Endodermal cell (in vitro differentiated cells): Measurements from ENCODE around the gene FXYD3. TPM values are rescaled to one million over a fixed set of nuclear protein-coding genes. Genes with fewer than 3 reads are reported as not detected.

Experiments used
- DNase-seq: peaks from one replicate; pipeline ENCODE4 v3.0.0-alpha.2; 2017
- H3K27ac ChIP-seq: 2 replicates; pipeline ENCODE4 v1.5.1; 2013; ENCODE audit warnings: mild to moderate bottlenecking, low read depth, low read length, moderate library complexity
- H3K27me3 ChIP-seq: 2 replicates; pipeline ENCODE4 v1.6.1; 2013; ENCODE audit warnings: mild to moderate bottlenecking, low read length, moderate library complexity; ENCODE audit not compliant: insufficient read depth, control insufficient read depth, poor library complexity, severe bottlenecking
- H3K36me3 ChIP-seq: 2 replicates; pipeline ENCODE4 v1.7.0; 2013; ENCODE audit warnings: mild to moderate bottlenecking, low read length, moderate library complexity; ENCODE audit not compliant: control insufficient read depth, insufficient read depth
- H3K4me1 ChIP-seq: one replicate; pipeline ENCODE4 v1.7.0; 2013; ENCODE audit warnings: low read length; ENCODE audit not compliant: control insufficient read depth, insufficient read depth
- H3K4me3 ChIP-seq: 2 replicates; pipeline ENCODE4 v1.5.1; 2013; ENCODE audit warnings: mild to moderate bottlenecking, low read length, moderate library complexity
- H3K9ac ChIP-seq: 2 replicates; pipeline ENCODE4 v1.6.1; 2013; ENCODE audit warnings: mild to moderate bottlenecking, low read length, moderate library complexity; ENCODE audit not compliant: poor library complexity, severe bottlenecking; ENCODE audit errors: extremely low read depth
- H3K9me3 ChIP-seq: 2 replicates; pipeline ENCODE4 v1.6.1; 2013; ENCODE audit warnings: mild to moderate bottlenecking, low read length, moderate library complexity; ENCODE audit not compliant: control insufficient read depth
- H3K27ac Mint-ChIP-seq: 2 replicates; pipeline ENCODE4 v1.8.0; 2020; ENCODE audit warnings: mixed read lengths
- H3K27me3 Mint-ChIP-seq: 2 replicates; pipeline ENCODE4 v1.8.0; 2021; ENCODE audit warnings: mild to moderate bottlenecking, mixed read lengths; ENCODE audit not compliant: insufficient read depth
- H3K36me3 Mint-ChIP-seq: 2 replicates; pipeline ENCODE4 v1.8.0; 2020; ENCODE audit warnings: low read depth, mixed read lengths
- H3K4me1 Mint-ChIP-seq: 2 replicates; pipeline ENCODE4 v1.8.0; 2020; ENCODE audit warnings: mixed read lengths
- H3K4me3 Mint-ChIP-seq: 2 replicates; pipeline ENCODE4 v1.8.0; 2020; ENCODE audit warnings: mild to moderate bottlenecking, moderate library complexity, mixed read lengths
- H3K9me3 Mint-ChIP-seq: 2 replicates; pipeline ENCODE4 v1.8.0; 2020; ENCODE audit warnings: mild to moderate bottlenecking, mixed read lengths
- WGBS, 2 experiments: methylation state at CpG; one replicate each; pipeline versions ENCODE4 v1.1.5 to v1.1.7; 2013; ENCODE audit warnings: missing lambda C conversion rate in 2 of 2, mixed read lengths in 1 of 2; ENCODE audit not compliant: insufficient coverage in 1 of 2, insufficient read length in 1 of 2; 5-methylcytosine and 5-hydroxymethylcytosine counted together
- total RNA-seq, 2 donors: library from RNA; stranded (reverse); fragmentation: NEBNext Ultra II Directional in 1 of 2; extraction: Animal tissue kit (Norgen Biotek cat#: 25700) in 1 of 2; gene quantifications; 2 replicates in 1 of 2; 3 replicates in 1 of 2; pipeline ENCODE4 v1.2.1, GENCODE V29; 2021
- TF ChIP-seq, protein P1 (sequence below): fragments of 200-600 bp; sonication (generic); conservative IDR thresholded peaks from 2 replicates; pipeline ENCODE4 v1.5.0; 2021; ENCODE audit warnings: antibody characterized with exemption, mild to moderate bottlenecking

Gene FXYD3
- total RNA-seq, 2 donors from 2014 or later = not detected

DNA sequence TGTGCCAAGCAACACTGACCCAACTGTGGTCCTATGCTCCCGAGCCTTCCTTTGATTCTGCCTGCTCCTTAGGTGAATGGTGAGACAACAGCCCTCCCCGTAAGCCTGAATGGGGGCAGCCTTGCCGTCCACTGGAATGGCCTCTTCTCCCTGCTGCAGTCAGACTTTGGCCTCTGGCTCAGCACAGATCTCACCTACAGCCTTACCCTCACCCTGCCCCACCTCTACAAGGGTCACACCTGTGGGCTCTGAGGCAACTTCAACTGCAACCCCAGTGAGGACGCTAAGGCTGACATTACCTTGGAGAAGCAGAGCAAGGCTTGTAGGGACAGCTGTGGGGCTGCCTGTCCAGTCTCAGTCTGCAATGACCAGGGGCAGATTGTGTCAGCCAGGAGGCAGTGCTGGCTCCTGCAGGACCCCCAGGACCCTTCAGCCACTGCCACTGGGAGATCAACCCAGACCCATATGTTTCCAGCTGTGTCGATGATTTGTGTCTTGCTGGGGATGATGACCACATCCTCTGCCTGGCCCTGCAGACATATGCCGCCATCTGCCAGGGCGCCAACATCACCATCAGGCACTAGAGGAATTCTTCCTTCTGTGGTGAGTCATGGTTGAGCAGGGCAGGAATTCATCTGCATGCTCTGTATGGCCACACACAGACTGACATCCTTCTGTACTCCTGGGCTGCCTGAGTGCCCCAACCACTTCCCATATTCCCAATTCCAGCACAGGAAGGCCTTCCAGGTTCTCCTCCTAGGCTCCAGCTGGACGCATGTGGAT, 27.3 kb upstream of the FXYD3 start:
- TF ChIP-seq, protein P1, sequence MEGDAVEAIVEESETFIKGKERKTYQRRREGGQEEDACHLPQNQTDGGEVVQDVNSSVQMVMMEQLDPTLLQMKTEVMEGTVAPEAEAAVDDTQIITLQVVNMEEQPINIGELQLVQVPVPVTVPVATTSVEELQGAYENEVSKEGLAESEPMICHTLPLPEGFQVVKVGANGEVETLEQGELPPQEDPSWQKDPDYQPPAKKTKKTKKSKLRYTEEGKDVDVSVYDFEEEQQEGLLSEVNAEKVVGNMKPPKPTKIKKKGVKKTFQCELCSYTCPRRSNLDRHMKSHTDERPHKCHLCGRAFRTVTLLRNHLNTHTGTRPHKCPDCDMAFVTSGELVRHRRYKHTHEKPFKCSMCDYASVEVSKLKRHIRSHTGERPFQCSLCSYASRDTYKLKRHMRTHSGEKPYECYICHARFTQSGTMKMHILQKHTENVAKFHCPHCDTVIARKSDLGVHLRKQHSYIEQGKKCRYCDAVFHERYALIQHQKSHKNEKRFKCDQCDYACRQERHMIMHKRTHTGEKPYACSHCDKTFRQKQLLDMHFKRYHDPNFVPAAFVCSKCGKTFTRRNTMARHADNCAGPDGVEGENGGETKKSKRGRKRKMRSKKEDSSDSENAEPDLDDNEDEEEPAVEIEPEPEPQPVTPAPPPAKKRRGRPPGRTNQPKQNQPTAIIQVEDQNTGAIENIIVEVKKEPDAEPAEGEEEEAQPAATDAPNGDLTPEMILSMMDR = no peak
- no peaks in the 10 kb centered on the region for H3K36me3 ChIP-seq
- no peaks in the 10 kb centered on the region for H3K9me3 ChIP-seq
- DNase-seq = no peak
- H3K9me3 Mint-ChIP-seq = no peaks in the 10 kb centered on the region
- no peak overlapping the region for H3K9ac ChIP-seq
- H3K4me3 Mint-ChIP-seq = no peak overlapping the region
- H3K4me1 ChIP-seq = no peaks in the 10 kb centered on the region
- H3K4me3 ChIP-seq = no peak overlapping the region
- no peaks in the 10 kb centered on the region for H3K27me3 ChIP-seq
- 88 to 89% methylated on average over 6 to 8 of the region's 8 CpGs for WGBS, 2 experiments
- H3K36me3 Mint-ChIP-seq = no peaks in the 10 kb centered on the region
- no peak overlapping the region for H3K27ac Mint-ChIP-seq
- H3K27ac ChIP-seq = no peak overlapping the region
- H3K4me1 Mint-ChIP-seq = peaks cover 1% of the 10 kb centered on the region
- no peaks in the 10 kb centered on the region for H3K27me3 Mint-ChIP-seq

- H3K4me1 Mint-ChIP-seq = peaks cover 1% of the 10 kb centered on the region
- no peak overlapping the region for H3K27ac Mint-ChIP-seq
- DNase-seq = no peak
- TF ChIP-seq, protein P1 = no peak
- no peak overlapping the region for H3K9ac ChIP-seq
- H3K9me3 Mint-ChIP-seq = no peaks in the 10 kb centered on the region
- H3K4me3 ChIP-seq = no peak overlapping the region
- H3K27me3 Mint-ChIP-seq = no peaks in the 10 kb centered on the region
- no peak overlapping the region for H3K4me3 Mint-ChIP-seq
- no peaks in the 10 kb centered on the region for H3K36me3 ChIP-seq
- no peaks in the 10 kb centered on the region for H3K4me1 ChIP-seq
- WGBS, 2 experiments = 94% methylated on average over 7 of the region's 8 CpGs; no CpG with 5 or more reads in 1 of the 2 experiments
- H3K27ac ChIP-seq = no peak overlapping the region
- no peaks in the 10 kb centered on the region for H3K9me3 ChIP-seq
- H3K36me3 Mint-ChIP-seq = no peaks in the 10 kb centered on the region
- H3K27me3 ChIP-seq = no peaks in the 10 kb centered on the region
Measured at GRCh38 chr19:35089554-35089953, 26.1 kb upstream of the FXYD3 start.

DNA sequence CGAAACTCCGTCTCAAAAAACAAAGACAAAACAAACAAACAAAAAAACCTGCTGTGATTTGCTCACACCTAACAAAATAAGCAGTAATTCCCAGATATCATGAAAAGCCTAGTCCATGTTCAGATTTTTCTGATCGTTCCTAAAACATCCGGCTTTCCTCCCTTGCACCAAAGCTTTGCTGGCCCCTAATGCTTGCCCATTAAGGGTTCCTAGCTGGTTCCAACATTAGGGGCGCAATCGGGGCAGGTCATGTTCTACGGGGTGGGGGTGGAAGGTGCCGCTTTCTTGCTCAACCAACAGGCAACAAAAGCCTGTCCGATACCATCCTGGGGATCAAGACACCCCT, 25.5 kb upstream of the FXYD3 start:
- Mint-ChIP-seq H3K9me3 (no peaks in the 10 kb centered on the region), H3K4me1 (peaks cover 1% of the 10 kb centered on the region), H3K27me3 (no peaks in the 10 kb centered on the region), H3K4me3 (no peak overlapping the region), H3K27ac (no peak overlapping the region), H3K36me3 (no peaks in the 10 kb centered on the region)
- 82 to 85% methylated on average over 4 to 9 of the region's 9 CpGs for WGBS, 2 experiments
- no peak overlapping the region for H3K9ac ChIP-seq
- no peak for DNase-seq
- no peaks in the 10 kb centered on the region for H3K36me3 ChIP-seq
- H3K4me3 ChIP-seq = no peak overlapping the region
- H3K4me1 ChIP-seq = no peaks in the 10 kb centered on the region
- H3K27ac ChIP-seq = no peak overlapping the region
- no peaks in the 10 kb centered on the region for H3K27me3 ChIP-seq
- TF ChIP-seq, protein P1 = no peak
- H3K9me3 ChIP-seq = no peaks in the 10 kb centered on the region
